NCI-H748 treated with DMSO at 0.1 percent for 48 hours (cell line): Measurements from ENCODE around the gene LRRC46.
A peak's percentile ranks its signal among the peaks of the same experiment; 100 is the strongest.

Experiments
- DNase-seq: peaks from one replicate; lab custom pipeline; 2025; lab: John Stamatoyannopoulos, UW

LRRC46 gene, protein sequence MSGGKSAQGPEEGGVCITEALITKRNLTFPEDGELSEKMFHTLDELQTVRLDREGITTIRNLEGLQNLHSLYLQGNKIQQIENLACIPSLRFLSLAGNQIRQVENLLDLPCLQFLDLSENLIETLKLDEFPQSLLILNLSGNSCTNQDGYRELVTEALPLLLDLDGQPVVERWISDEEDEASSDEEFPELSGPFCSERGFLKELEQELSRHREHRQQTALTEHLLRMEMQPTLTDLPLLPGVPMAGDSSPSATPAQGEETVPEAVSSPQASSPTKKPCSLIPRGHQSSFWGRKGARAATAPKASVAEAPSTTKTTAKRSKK

DNA sequence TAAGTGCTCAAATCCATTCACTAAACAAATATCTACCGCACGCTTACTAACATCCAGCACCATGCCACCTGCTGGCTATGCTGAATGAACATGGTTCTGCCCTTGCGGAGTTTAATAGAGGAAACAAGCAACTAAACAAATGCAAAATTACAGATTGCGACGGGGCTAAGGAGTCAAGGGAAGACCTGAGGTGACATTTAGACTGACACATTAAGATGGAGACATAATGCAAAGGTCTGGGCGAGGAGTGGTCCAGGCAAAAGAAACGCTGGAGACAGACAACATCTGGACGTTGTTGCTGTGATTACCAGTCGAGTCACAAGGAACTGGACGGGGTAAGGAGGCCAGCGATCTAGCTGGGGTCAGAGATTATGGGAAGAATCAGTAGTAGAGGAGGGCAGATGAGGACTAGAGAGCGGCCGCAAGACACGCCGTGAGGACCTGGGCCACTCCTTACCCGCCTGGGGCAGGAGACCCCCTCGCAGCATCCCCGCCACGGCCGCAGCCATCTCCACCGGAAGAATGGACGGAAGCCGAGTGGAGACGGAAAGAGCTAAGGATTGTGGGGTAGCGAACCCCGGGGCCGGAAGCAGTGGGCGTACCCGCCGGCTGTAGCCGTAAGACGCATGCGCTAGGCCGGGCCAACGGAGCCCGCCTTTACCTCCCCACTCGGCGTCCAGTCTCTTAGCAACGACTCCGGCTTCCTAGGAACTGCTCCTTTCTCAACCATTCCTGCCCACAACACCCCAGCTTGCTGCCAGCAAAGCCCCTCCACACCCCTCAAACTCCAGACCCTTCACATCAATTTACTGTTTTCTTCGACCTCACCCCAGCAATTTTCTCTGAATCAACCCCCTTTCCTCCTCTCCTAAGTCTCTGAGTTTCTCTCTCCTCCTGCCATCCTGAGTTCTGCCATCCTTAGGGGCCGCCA, at the start of gene LRRC46, which contains the start of gene MRPL10:
TSS of gene LRRC46 (plus strand) at position 668 of the 931 bp plus-strand sequence. CDS start 320 bp downstream, outside the sequence.
TSS of gene MRPL10 (minus strand) at position 539 of the 931 bp plus-strand sequence. CDS start at position 509, 30 bp downstream.
- peak; percentile 95 for DNase-seq

DNA sequence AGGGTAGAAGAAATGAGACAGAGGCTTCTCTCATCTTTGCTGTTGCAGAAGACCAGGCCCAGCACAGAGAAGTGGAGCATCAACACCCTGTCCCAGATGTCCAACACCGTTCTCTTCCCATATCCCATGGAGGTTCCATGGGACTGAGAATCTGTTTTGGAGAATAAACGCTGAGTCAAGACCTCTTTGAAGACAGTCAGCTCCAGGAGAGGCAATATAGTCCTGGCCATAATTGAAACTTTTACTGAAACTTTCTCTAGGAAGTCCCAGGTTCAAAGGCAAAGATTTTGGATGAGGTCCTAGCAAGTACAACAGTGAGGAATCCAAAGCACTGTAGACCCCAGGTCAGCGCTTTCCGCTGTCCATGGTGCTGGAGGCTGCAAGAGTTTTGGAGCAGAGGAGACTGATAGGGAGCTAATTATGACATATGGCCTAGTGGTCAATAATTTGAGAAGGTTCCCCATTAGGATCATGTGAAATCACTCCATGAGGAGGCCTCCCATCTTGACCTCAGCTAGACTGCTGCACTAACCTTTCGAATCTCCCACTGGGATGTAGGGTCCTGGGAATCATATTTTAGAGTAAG, 45.8 kb upstream of the LRRC46 start:
- no peak for DNase-seq

DNA sequence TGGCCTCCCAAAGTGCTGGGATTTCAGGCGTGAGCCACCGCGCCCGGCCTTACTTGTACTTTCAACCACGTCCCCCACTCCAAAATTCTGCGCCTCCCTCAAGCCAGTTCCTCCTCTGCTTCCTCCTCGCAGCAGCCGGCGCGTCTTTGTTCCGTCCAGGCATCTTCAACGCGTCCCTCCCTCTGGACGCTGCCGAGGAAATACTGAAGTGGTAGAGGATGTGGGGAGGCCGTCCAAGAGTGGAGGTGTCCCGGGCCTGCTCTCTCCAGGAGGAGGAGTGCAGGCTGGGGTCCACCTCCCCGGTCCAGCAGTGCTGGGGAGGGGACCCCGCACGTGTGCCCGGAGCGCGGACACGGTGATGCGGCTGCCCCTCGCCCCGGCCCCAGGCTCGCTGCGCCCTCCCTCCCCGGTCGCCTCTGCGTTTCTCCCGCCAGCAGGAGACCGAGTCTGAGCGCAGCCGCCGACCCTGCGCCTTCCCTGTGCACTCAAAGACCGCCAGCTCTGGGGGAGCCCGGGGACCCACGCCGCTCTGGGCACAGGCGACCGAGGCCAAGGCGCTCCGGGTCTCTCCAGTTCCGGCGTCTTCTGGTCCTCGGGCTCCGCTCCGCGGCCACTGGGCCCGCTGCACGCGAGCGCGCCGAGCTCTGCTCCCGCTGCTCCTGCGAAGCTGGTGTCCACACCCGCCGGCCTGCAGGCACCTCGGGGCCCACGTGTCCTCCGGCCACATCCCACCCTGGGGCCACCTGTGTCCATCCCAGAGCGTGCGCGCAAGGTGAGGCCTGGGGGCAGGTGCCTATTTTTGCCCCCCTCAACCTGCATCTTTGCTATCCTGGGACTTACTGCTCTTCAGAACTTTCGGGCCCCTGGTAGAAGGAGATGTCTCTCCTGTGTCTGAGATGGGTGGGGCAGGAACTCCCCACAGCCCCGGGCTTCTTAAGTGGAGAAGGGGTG, 41.6 kb upstream of the LRRC46 start:
- DNase-seq, result peak; percentile 43

DNA sequence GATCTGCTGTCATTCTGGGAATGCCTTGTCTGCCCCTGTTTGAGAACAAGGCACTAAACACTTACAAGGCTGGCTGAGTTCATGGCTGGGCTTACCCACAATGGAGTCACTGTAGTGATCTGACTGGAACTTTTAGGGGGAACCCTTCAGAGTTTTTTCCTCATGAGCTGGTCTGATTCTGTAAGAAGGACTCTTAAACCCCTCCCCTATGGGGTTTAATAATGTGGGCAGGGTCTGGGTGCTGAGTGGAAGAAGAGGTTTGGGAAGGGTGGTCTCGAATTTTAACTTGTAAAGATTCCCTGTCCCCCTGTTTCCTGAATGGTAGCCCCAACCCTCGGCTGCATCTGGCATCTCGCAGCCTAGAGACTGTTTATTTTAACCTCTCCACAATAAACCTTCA, 40.4 kb upstream of the LRRC46 start:
- no peak for DNase-seq

DNA sequence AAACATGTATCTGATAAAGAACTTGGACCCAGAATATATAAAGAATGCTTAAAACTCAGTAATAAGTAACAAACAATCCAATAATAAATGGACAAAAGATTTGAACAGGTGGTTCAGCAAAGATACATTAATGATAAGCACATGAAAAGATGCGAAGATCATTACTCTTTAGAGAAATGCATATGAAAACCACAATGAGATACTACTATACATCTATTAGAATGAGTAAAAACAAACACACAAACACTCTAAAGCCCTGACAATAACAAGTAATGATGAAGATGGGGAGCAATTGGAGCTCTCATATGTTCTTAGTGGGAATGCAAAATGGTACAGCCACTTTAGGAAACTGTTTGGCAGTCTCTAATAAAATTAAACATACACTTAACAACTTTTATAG, 39.0 kb upstream of the LRRC46 start:
- DNase-seq, result no peak

DNA sequence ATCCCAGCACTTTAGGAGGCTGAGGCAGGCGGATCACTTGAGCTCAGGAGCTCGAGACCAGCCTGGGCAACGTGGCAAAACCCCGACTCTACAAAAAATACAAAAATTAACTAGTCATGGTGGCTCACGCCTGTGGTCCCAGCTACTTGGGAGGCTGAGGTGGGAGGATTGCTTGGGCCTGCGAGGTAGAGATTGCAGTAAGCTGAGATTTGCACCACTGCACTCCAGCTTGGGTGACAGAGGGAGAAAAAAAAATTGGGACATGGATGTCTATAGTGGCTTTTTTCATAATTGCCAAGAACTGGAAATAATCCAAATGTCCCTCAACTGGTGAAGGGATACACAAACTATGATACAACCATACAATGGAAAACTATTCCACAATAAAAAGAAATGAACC, 38.5 kb upstream of the LRRC46 start:
- no peak for DNase-seq

DNA sequence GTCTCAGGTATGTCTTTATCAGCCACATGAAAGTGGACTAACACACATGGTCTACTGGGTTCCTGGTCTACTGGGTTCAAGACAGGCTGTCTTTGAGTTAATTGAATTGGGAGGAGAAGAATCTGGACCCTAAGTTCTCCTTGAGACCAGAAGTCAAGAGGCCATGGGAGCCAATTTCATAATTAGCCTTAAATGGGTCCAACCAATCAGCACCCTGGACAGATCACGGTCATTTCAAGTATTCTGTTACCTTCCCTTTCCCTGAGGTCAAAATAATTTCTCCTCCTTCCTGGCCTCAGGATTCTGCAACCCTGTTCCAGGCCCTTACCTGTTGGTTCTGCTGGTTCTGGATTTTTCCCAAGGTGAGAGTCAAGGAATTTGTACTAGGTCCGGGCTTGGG, 33.7 kb upstream of the LRRC46 start:
- no peak for DNase-seq

DNA sequence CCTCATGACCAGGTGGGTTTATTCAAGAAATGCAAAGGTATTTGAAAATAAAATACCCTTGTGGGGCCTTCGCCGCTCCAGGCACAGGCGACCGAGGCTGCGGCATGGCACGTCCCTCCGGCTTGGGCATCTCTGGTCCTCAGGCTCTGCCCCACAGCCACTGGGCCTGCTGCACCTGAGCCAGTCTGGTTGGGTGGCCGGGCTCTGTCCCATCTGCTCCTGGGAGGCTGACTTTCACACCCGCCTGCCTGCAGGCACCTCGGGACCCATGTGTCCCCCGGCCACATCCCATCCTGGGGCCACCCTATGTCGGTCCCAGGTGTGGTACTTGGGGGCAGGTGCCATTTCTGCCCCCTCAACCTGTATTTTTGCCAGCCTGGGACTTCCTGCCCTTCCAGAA, 30.8 kb upstream of the LRRC46 start:
- no peak for DNase-seq

DNA sequence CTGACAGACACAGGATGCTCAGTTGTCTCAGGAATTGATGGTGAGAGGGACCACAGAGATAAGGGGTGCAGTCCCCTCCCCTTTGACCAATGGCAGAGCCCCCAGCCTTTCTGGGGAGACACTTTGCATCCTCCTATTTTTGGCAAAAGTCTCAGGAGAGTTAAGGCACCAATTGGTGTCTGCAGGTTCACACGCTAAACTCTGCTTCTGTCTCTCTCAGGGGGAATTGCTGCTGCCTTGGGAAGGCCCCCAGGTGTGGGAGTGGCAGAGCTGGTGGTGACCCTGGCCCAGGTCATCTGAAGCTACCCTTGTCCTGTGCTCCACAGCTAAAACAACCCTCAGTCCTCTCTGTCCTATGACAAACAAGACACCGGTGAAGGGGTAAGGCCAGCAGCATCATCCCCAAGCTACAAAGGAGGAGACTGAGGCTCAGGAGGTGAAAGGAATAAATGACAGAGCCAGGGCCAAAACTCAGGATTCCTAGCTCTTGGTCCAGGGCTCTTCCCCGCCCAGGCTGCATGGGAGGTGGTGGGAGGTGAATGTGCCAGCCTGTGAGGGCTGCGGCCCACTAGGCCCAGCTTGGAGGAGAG, 30.2 kb upstream of the LRRC46 start:
- no peak for DNase-seq

DNA sequence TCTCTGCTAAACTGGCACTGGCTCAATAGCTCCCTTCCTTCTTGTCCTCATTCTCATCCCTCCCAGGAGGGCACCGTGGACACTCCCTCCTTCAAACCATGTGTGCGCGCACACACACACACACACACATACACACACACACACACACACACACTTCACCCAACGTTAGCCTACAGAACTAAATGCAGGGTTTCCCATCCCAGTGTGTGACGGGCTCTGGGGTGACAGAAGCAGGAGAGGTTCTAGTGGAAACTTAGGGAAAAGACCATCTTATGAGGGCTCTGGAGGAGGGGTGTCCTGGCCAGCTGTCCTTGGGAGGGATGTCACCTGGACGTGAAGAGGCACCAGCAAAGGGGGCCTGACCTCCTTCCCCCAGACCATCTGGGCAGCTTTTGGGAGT, 29.6 kb upstream of the LRRC46 start:
- no peak for DNase-seq

DNA sequence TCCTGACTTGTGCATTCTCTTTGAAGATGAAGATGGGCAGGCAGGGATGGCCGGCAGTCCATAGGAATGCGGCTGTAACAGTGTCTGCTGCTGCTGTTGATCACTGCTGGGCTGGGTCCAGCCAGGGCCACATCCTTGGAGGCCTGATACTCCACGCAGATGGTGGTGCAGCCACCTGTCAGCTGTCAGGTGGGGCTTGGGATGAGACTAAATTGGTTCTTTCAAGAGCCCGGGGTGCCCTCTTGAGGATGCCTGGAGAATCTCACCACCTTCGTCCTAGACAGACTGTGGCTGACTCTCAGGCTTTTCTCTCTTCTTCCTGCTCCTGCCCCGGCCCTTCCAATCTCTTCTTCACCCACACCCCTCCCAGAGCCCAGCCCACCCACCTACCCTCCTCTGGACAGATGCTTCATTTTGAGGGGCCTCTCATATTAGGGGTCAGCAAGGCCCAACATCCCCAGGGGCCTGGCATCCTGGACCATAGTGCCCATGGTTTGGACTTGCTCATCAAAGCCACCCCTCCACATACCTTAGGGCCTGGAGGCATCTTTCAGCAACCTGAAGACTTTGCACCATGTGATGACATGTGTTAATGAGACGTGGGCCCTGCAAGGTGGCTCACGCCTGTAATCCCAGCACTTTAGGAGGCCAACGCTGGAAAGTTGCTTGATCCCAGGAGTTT, 29.0 kb upstream of the LRRC46 start:
- peak; percentile 73 for DNase-seq

DNA sequence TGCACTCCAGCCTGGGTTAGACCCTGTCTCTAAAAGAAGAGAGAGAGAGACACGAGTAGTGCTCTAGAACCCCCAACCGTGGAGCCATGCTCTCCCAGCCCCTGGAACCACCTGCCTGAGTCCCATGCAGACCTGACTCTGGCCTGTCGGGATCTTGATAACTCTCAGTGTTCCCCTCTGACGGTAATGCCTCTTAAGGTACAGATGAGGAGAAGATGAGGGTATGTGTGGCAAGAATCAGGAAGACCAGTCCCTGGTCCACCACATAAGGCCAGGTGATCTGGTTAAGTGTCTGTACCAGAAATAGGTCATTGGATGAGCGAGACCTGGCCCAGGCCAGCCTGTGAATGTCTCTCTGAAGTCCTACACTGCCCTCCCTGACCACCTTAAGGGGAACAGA, 28.3 kb upstream of the LRRC46 start:
- no peak for DNase-seq

DNA sequence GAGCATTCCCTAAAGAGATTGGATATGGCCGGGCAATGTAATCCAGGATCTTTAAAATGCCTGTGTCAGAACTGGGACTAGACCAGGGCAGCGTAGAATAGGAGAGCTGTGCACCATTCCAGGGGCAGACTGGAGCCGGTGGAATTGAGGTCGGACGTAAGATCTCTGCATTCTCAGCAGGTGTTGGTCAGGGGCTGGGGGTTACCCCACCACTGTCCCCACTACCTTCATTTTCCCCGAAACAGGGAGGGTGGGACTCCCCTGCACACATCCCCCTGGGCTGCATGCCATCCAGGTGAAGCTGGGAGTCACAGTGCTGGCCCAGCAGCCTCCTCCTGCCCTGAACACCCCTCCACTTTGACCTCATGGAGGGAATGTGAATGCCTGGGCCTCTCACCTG, 27.7 kb upstream of the LRRC46 start:
- DNase-seq, result no peak

DNA sequence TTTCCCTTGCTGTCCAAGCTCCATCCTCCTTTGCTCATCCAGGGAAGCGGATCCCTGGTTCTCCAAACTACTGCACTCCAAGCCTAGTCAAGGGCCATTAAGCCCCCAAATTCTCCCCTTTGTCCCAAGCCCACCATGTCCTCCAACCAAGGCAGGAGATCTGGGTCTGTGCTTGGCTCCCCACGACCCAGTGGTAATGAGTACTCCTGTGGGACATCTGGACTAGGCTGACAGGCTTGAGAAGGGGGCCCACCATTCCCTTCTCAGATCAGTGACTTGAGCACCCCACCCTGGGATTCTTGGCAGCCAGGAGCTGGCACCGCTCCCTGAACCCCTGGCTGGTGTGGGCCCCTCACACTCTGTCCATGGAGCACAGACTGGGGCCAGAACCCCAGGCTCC, 27.0 kb upstream of the LRRC46 start:
- DNase-seq, result no peak

DNA sequence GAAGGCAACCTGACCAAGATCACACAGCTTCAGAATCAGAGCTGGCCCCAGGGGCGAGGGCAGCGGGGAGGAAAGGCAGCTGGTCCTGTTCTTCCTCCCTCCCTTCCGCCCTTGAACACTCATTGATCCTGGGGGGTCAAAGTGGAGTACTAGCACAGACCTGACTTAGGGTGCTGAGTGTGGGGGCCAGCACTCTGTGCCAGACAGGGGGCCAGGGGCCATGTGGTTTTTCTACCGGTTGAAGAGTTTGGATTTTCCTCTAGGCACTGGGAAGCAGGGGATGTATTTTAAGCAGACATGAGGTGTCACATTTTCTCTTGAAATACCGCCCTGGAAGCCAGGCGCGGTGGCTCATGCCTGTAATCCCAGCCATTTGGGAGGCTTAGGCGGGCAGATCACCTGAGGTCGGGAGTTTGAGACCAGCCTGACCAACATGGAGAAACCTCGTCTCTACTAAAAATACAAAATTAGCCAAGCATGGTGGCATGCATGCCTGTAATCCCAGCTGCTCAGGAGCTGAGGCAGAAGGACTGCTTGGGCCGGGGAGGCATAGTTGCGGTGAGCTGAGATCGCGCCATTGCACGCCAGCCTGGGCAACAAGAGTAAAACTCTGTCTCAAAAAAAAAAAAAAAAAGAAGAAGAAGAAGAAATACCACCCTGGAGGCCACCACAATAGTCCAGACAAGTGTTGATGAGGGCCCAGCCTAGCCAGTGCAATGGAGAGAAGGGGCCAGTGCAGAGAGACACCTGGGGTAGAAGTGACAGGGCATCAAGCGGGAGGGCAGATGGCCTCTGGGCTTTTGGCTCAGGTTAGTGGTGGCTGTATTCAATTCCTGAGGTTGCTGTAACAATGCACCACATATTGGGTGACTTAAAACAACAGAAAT, 25.2 kb upstream of the LRRC46 start:
- no peak for DNase-seq

DNA sequence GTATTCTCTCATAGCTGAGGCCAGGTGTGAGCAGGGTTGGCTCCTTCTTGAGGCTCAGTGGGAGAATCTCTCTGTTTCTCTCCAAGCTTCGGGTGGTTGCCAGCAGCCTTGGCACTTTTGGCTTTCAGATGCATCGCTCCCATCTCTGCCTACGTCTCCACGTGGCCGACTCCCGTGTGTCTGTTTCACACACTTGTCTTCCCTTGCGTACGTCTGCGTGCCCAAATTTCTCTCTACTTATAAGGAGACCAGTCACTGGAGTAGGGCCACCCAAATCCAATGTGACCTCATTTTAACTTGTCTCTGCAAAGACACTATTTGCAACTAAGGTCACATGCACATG, 24.6 kb upstream of the LRRC46 start:
- DNase-seq, result no peak

DNA sequence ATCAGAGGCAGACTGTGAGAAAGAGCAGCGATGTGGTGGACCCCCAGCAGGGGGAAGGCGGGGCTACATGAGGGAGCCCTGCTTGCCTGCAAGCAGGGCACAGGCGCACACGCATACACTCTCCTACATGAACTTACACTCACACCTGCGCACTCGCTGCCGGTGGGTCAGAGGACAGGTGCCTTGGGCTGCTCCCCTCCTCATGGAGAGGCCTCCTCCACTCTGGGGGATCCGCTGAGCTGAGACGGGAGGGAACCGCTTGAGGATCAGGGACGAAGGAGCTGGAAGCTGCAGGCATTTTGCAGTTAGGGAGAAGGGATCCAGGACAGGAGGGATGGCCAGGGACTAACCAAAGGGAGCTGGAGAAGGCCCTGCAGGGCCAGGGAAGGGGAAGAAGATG, 24.0 kb upstream of the LRRC46 start:
- DNase-seq, result no peak

DNA sequence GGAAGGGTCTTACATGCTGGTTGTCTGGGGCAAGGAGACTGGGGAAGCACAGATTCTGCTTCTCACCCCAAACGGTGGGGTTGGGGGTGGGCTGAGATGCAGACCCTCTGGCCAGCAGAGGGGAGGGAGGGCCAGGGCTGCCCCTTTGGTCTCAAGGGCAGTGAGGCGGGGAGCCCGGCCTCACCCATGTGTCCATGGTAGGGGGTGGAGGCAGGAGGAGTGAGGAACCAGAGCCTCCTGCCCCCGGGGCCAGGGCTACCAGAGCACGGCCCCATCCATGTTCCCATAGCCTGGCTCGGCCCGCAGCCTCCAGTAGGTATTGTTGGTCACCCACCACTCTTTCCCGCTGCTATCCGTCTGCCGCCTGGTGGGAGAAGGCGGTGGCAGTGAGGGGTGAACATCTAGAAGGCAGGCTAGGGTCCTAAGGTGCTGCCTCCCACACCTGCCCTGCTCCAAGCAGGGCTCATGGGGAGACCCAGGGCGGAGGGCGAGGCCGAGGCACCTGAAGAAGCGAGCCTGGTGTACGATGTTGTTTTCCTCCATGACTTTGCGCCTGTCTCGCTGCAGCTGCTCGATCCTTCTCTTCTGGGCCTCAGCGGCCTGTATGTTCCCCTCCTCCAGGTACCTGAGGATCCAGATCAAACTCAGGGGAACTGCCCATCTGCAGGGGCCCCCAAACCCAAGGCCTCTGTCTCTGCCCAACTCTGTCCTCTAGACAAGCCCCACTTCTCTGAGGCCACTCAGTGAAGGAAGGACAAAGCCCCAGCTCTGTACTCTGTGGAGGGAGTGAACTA, 23.2 kb upstream of the LRRC46 start:
- DNase-seq, result no peak
